HG03139 (cell line): ENCODE results near the gene MEAF6.

Source experiments
- ATAC-seq: cut with Tn5 transposase; IDR thresholded peaks from one replicate; pipeline ENCODE4 v1.9.1; 2021; ENCODE audit not compliant: unreplicated experiment

MEAF6 gene

DNA sequence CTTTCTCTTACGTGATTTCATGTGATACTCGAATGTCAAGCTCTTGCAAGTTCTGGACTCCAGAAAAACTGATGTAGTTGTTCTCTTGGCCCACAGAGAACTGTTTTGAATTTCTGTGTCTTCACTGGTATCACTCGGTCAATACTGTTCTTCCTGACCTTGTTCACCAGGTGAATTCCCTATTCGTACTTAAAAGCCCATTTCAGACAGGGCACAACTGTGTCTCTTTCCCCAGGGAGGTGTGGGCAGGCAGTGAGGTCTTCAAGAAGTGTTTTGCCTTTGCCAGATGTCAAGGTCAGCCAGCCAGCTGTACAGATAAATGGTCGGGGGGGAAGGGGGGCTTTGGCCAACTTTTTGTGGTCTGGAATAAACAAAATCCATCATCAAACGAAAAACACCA is 67.7 kb downstream of the MEAF6 start:
- ATAC-seq = no peak

DNA sequence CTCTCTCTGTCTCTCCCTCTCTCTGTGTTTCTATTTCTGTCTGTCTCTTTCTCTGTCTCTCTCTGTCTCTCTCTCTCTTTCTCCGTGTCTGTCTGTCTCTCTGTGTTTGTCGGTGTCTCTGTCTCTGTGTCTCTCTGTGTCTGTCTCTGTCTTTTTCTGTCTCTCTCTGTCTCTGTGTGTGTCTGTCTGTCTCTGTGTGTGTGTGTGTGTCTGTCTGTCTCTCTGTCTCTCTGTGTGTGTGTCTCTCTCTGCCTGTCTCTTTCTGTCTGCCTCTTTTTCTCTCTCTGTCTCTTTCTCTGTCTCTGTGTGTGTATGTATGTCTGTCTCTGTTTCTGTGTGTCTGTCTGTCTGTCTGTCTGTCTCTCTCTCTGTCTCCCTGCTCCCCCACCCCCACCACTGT is 71.9 kb downstream of the MEAF6 start:
- no peak for ATAC-seq
